ENCODE results near the gene TERB2. TPM values are rescaled to one million over a fixed set of nuclear protein-coding genes. Genes with fewer than 3 reads are reported as not detected.

The TERB2 gene
- total RNA-seq, 2 experiments from 2014 or later: not detected

- no peak for TF ChIP-seq CTCF (IDR thresholded peaks at IDR 0.05)
- Mint-ChIP-seq H3K4me3 (no peak overlapping the region), H3K27me3 (no peaks in the 10 kb centered on the region), H3K4me1 (ENCODE audit: low read depth) (peaks cover 22% of the 10 kb centered on the region), H3K36me3 (ENCODE audit: low read depth) (no peaks in the 10 kb centered on the region), H3K27ac (no peak overlapping the region), H3K9me3 (no peaks in the 10 kb centered on the region)
- Histone ChIP-seq H3K27ac (ENCODE audit: low read depth in 1 of 2, low read length in 2 of 2) (no peak overlapping the region), H3K27me3 (ENCODE audit: control insufficient read depth in 1 of 2, insufficient read depth in 2 of 2, low read length in 2 of 2) (no peaks in the 10 kb centered on the region), H3K9me3 (ENCODE audit: control insufficient read depth in 1 of 2, insufficient read depth in 1 of 2, low read length in 2 of 2) (no peaks in the 10 kb centered on the region), H3K36me3 (ENCODE audit: insufficient read depth, low read length) (no peaks in the 10 kb centered on the region), H3K4me1 (ENCODE audit: insufficient read depth, low read length) (peaks cover 18% of the 10 kb centered on the region), H3K4me3 (ENCODE audit: low read length) (no peak overlapping the region)
- intact Hi-C loops (cut with DNase I, micrococcal nuclease): loop anchor here in 1 of 2 experiments (1.0 kb wide), 1 partner anchor 165 kb away; no protein-coding TSS in a partner anchor
- DNase-seq: no peak
- CTCF ChIA-PET: no interaction called here
- POLR2A ChIA-PET: no interaction called here
- ATAC-seq (ENCODE audit: poor library complexity): no peak
Measured at GRCh38 chr15:45026651-45027190, 70.2 kb downstream of the TERB2 start.

- H3K27me3 Mint-ChIP-seq: no peaks in the 10 kb centered on the region
- H3K36me3 Mint-ChIP-seq (ENCODE audit: low read depth): no peaks in the 10 kb centered on the region
- Histone ChIP-seq H3K9me3 (ENCODE audit: control insufficient read depth in 1 of 2, insufficient read depth in 1 of 2, low read length in 2 of 2) (no peaks in the 10 kb centered on the region), H3K36me3 (ENCODE audit: insufficient read depth, low read length) (no peaks in the 10 kb centered on the region), H3K27me3 (ENCODE audit: control insufficient read depth in 1 of 2, insufficient read depth in 2 of 2, low read length in 2 of 2) (no peaks in the 10 kb centered on the region), H3K27ac (ENCODE audit: low read depth in 1 of 2, low read length in 2 of 2) (no peak overlapping the region), H3K4me1 (ENCODE audit: insufficient read depth, low read length) (peaks cover 15% of the 10 kb centered on the region), H3K4me3 (ENCODE audit: low read length) (no peak overlapping the region)
- no peak overlapping the region for H3K4me3 Mint-ChIP-seq
- no peaks in the 10 kb centered on the region for H3K9me3 Mint-ChIP-seq
- no peak for TF ChIP-seq CTCF (IDR thresholded peaks at IDR 0.05)
- intact Hi-C loops (cut with DNase I, micrococcal nuclease): loop anchor here in 1 of 2 experiments (1.0 kb wide), 1 partner anchor 166 kb away; no protein-coding TSS in a partner anchor
- H3K27ac Mint-ChIP-seq: no peak overlapping the region
- ATAC-seq (ENCODE audit: poor library complexity) (no peak), DNase-seq (no peak)
- H3K4me1 Mint-ChIP-seq (ENCODE audit: low read depth): peaks cover 21% of the 10 kb centered on the region
- CTCF ChIA-PET: no interaction called here
- POLR2A ChIA-PET: no interaction called here
Measured at GRCh38 chr15:45027220-45027619, 70.7 kb downstream of the TERB2 start.

Other genes with a start within 250 kb of the TERB2 start
- 10 to 100 TPM; 17.4 to 21.9 TPM for gene PATL2, start 245.4 kb upstream of the TERB2 start, total RNA-seq
- 1,000 to 10,000 TPM; 4,357 to 4,503 TPM for gene B2M, start 245.2 kb upstream of the TERB2 start, total RNA-seq
- 1 to 10 TPM; 6.2 to 9.8 TPM for gene TRIM69, start 220.2 kb upstream of the TERB2 start, total RNA-seq
- gene SORD, start 66.5 kb downstream of the TERB2 start, total RNA-seq: 1 to 10 TPM; 1.7 to 1.8 TPM
- gene DUOX2, start 157.5 kb downstream of the TERB2 start, total RNA-seq: under 1 TPM; 0.05 to 0.08 TPM
- gene DUOXA2, start 157.6 kb downstream of the TERB2 start, total RNA-seq: not detected
- 1 to 10 TPM in 1 of 2 experiments, under 1 TPM in 1; 0.44 to 1.0 TPM for gene DUOXA1, start 173.2 kb downstream of the TERB2 start, total RNA-seq
- under 1 TPM; 0.17 to 0.25 TPM for gene DUOX1, start 173.3 kb downstream of the TERB2 start, total RNA-seq
- gene SHF, start 231.3 kb downstream of the TERB2 start, total RNA-seq: 1 to 10 TPM; 3.7 to 3.9 TPM

Data from CD4-positive, alpha-beta T cell (primary cell).